Chondrocyte (in vitro differentiated cells): ENCODE data around the gene RFXANK. TPM values are rescaled to one million over a fixed set of nuclear protein-coding genes. Genes with fewer than 3 reads are reported as not detected.

ENCODE experiments used
- DNase-seq: peaks from one replicate; pipeline ENCODE4 v3.0.0; 2021; ENCODE audit warnings: mixed read lengths, low spot score
- H3K27ac Mint-ChIP-seq: one replicate; pipeline ENCODE4 v1.8.0; 2021; ENCODE audit warnings: mild to moderate bottlenecking, moderate library complexity, mixed read lengths; ENCODE audit not compliant: unreplicated experiment
- H3K27me3 Mint-ChIP-seq: 2 replicates; pipeline ENCODE4 v1.8.0; 2021; ENCODE audit warnings: low read depth, mixed read lengths
- H3K36me3 Mint-ChIP-seq: 2 replicates; pipeline ENCODE4 v1.8.0; 2021; ENCODE audit warnings: low read depth, mixed read lengths
- H3K4me1 Mint-ChIP-seq: 2 replicates; pipeline ENCODE4 v1.8.0; 2021; ENCODE audit warnings: low read depth, mild to moderate bottlenecking, mixed read lengths
- H3K4me3 Mint-ChIP-seq: one replicate; pipeline ENCODE4 v1.8.0; 2021; ENCODE audit warnings: mild to moderate bottlenecking, moderate library complexity, mixed read lengths; ENCODE audit not compliant: unreplicated experiment
- H3K9me3 Mint-ChIP-seq: 2 replicates; pipeline ENCODE4 v1.8.0; 2021; ENCODE audit warnings: low read depth, mixed read lengths
- CTCF ChIP-seq: fragments of 200-600 bp; sonication (generic); IDR thresholded peaks from 2 replicates; pipeline ENCODE4 v1.5.0; 2021; ENCODE audit warnings: antibody characterized with exemption, mild to moderate bottlenecking, moderate library complexity
- total RNA-seq: library from RNA; stranded (reverse); gene quantifications from 3 replicates; pipeline ENCODE4 v1.2.1, GENCODE V29; 2021

The RFXANK gene
- total RNA-seq, 1 donor from 2014 or later: 68.9 TPM

- no peak for DNase-seq
- Mint-ChIP-seq H3K4me1 (no peaks in the 10 kb centered on the region), H3K27ac (no peak overlapping the region), H3K4me3 (no peak overlapping the region), H3K9me3 (no peaks in the 10 kb centered on the region), H3K27me3 (no peaks in the 10 kb centered on the region), H3K36me3 (peaks cover 10% of the 10 kb centered on the region)
- no peak for TF ChIP-seq CTCF
These were observed 39.2 kb upstream of the RFXANK start for GRCh38 chr19:19152668-19153384.

GRCh38 chr19:19154768-19155494 lies 37.1 kb upstream of the RFXANK start:
- Mint-ChIP-seq H3K36me3 (peaks cover 10% of the 10 kb centered on the region), H3K27me3 (no peaks in the 10 kb centered on the region), H3K4me1 (no peaks in the 10 kb centered on the region), H3K9me3 (no peaks in the 10 kb centered on the region), H3K27ac (no peak overlapping the region), H3K4me3 (no peak overlapping the region)
- TF ChIP-seq CTCF: no peak
- no peak for DNase-seq

DNA sequence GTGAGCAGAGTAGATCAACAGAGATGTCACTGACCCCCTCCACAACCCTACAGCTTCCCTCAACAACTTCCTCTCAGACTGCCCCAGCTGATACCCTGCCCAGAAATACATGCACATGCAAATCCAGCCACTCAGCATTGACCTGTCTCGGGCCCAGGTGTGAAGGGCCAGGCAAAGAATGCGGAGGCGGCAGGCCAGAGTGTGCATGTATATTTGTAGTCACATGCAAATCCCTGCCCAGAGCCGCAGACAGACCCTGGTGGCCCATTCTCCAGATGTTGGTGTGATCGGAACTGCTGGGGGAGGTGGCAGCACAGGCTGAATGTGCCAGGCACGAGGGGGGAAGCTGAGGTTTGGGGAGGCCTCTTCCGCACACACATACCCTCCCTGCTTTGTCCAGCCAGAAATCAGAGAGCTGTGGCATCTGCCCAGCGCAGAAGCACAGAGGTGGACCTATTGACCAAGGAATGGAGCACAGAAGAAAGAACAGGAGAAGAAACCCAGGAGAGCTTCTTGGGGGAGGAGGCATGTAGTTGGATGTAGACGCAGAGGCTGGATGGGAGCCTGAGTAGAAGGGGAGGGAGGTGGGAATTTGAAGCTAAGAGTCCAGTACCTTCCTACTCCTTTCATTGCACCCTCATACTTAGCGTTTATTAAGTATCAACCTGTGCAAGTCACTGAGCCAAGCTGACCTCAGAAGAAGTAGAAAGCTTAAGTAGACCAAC lies 36.4 kb upstream of the RFXANK start:
- no peak for DNase-seq
- Mint-ChIP-seq H3K36me3 (peaks cover 10% of the 10 kb centered on the region), H3K9me3 (no peaks in the 10 kb centered on the region), H3K4me1 (no peaks in the 10 kb centered on the region), H3K27me3 (no peaks in the 10 kb centered on the region), H3K27ac (no peak overlapping the region), H3K4me3 (no peak overlapping the region)
- TF ChIP-seq CTCF: no peak

- H3K27ac Mint-ChIP-seq: no peak overlapping the region
- no peaks in the 10 kb centered on the region for H3K27me3 Mint-ChIP-seq
- H3K4me3 Mint-ChIP-seq: no peak overlapping the region
- H3K4me1 Mint-ChIP-seq: no peaks in the 10 kb centered on the region
- TF ChIP-seq CTCF: no peak
- peaks cover 10% of the 10 kb centered on the region for H3K36me3 Mint-ChIP-seq
- no peak for DNase-seq
- no peaks in the 10 kb centered on the region for H3K9me3 Mint-ChIP-seq
These were observed 34.2 kb upstream of the RFXANK start for GRCh38 chr19:19157808-19158207.

DNA sequence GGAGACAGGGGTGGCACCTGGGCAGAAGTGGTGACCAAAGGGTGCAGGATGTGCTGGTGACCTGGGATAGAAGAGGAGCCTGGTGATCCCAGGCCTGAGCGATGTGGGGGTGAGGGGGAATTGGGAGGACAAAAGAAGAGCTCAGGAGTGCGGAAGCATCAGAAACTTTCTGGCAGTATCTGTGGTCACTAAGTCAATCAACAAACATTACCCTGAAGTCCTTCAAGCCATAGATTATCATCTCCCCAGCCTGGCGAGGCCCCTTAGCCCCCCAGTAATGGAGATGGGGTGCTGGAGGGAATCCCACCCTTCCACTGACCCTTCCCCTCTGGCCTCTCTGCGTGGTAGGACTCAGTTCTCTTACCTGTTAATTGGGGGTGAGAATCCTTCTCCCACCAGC lies 32.5 kb upstream of the RFXANK start:
- no peak for TF ChIP-seq CTCF
- H3K36me3 Mint-ChIP-seq: peaks cover 10% of the 10 kb centered on the region
- no peak for DNase-seq
- H3K27ac Mint-ChIP-seq: no peak overlapping the region
- H3K9me3 Mint-ChIP-seq: no peaks in the 10 kb centered on the region
- no peak overlapping the region for H3K4me3 Mint-ChIP-seq
- H3K4me1 Mint-ChIP-seq: no peaks in the 10 kb centered on the region
- H3K27me3 Mint-ChIP-seq: no peaks in the 10 kb centered on the region
